NCI-H2107 (cell line): Measurements from ENCODE around the gene SLC4A1AP.
"Not testable (repeated sequence)": the region's sequence is repeated elsewhere in the genome, so short reads cannot be mapped to it uniquely, and the experiment has no call there.

Experiments used
- DNase-seq: peaks from one replicate; lab custom pipeline; 2025; lab: John Stamatoyannopoulos, UW

Gene SLC4A1AP

GRCh38 chr2:27652790-27653189 lies 10.9 kb upstream of the SLC4A1AP start:
- DNase-seq: no peak

- no peak for DNase-seq
Measured at GRCh38 chr2:27653397-27653796, 10.3 kb upstream of the SLC4A1AP start.

- no peak for DNase-seq
Measured at GRCh38 chr2:27655155-27655951, 8.3 kb upstream of the SLC4A1AP start.

GRCh38 chr2:27661371-27661770 lies 2.3 kb upstream of the SLC4A1AP start:
- DNase-seq: no peak

GRCh38 chr2:27664154-27664574 lies 475 bp downstream of the SLC4A1AP start:
- no peak for DNase-seq

- DNase-seq: no peak
Measured at GRCh38 chr2:27664622-27665363, 1.1 kb downstream of the SLC4A1AP start.

GRCh38 chr2:27667446-27667845 lies 3.8 kb downstream of the SLC4A1AP start:
- DNase-seq: no peak

GRCh38 chr2:27671235-27671634 lies 7.5 kb downstream of the SLC4A1AP start:
- DNase-seq: no peak

GRCh38 chr2:27672723-27673486 lies 9.2 kb downstream of the SLC4A1AP start:
- no peak for DNase-seq

GRCh38 chr2:27680571-27680970 lies 16.9 kb downstream of the SLC4A1AP start:
- no peak for DNase-seq

GRCh38 chr2:27681841-27682240 lies 18.2 kb downstream of the SLC4A1AP start:
- no peak for DNase-seq

- DNase-seq: not testable (repeated sequence)
Measured at GRCh38 chr2:27682334-27682771, 18.7 kb downstream of the SLC4A1AP start.

- peak; percentile 73 for DNase-seq
Measured at GRCh38 chr2:27683390-27684071, 19.8 kb downstream of the SLC4A1AP start.

GRCh38 chr2:27685006-27685405 lies 21.3 kb downstream of the SLC4A1AP start:
- DNase-seq: not testable (repeated sequence)

- DNase-seq: no peak
Measured at GRCh38 chr2:27685577-27685976, 21.9 kb downstream of the SLC4A1AP start.

- no peak for DNase-seq
Measured at GRCh38 chr2:27687232-27687631, 23.5 kb downstream of the SLC4A1AP start.

- no peak for DNase-seq
Measured at GRCh38 chr2:27689424-27689823, 25.7 kb downstream of the SLC4A1AP start.

- DNase-seq: no peak
Measured at GRCh38 chr2:27690052-27690451, 26.4 kb downstream of the SLC4A1AP start.

GRCh38 chr2:27697660-27698059 lies 34.0 kb downstream of the SLC4A1AP start:
- no peak for DNase-seq

GRCh38 chr2:27701676-27702075 lies 38.0 kb downstream of the SLC4A1AP start:
- DNase-seq: peak; percentile 56

- no peak for DNase-seq
Measured at GRCh38 chr2:27702302-27702701, 38.6 kb downstream of the SLC4A1AP start.
